PC-9 (cell line): ENCODE data around the gene ZNF467. TPM values are rescaled to one million over a fixed set of nuclear protein-coding genes. Genes with fewer than 3 reads are reported as not detected.

Experiments used
- BruUV-seq: library from RNA; stranded (reverse); fragments of 400-500 nt; replicated peaks from 2 replicates; lab custom pipeline; 2021; lab: Mats Ljungman, UMichigan
- CTCF ChIA-PET: fragments of 300-600 bp; sonication (Branson Sonifier 250); formaldehyde crosslinking; loops from one replicate; lab custom pipeline; 2022; ENCODE audit warnings: antibody characterized with exemption; lab: Charles Lee
- POLR2A ChIA-PET: fragments of 300-600 bp; sonication (Branson Sonifier 250); formaldehyde crosslinking; loops from one replicate; lab custom pipeline; 2022; ENCODE audit warnings: antibody characterized with exemption; ENCODE audit not compliant: unreplicated experiment; lab: Charles Lee
- DNase-seq, 2 experiments: peaks; one replicate each; pipeline versions ENCODE4 v3.0.0 to v3.0.0-alpha.2; 2015 to 2022; ENCODE audit warnings: mixed read lengths in 1 of 2
- H2AFZ ChIP-seq: fragments of 200-600 bp; sonication (generic); 2 replicates; pipeline ENCODE4 v1.8.1; 2017; ENCODE audit warnings: antibody characterized with exemption
- H3F3A ChIP-seq: fragments of 200-600 bp; sonication (generic); 2 replicates; pipeline ENCODE4 v1.8.1; 2017; ENCODE audit warnings: antibody characterized with exemption, mild to moderate bottlenecking, low read depth; ENCODE audit not compliant: insufficient read depth
- H3K27ac ChIP-seq: fragments of 200-600 bp; sonication (generic); 2 replicates; pipeline ENCODE4 v1.6.1; 2016; ENCODE audit warnings: mixed run types
- H3K27me3 ChIP-seq: fragments of 200-600 bp; sonication (generic); 2 replicates; pipeline ENCODE4 v1.6.1; 2016; ENCODE audit warnings: low read depth, mixed run types; ENCODE audit not compliant: insufficient read depth
- H3K36me3 ChIP-seq: fragments of 200-600 bp; sonication (generic); 2 replicates; pipeline ENCODE4 v1.6.1; 2016; ENCODE audit warnings: low read depth, mixed run types
- H3K4me1 ChIP-seq: fragments of 200-600 bp; sonication (generic); replicated peaks from 2 replicates; pipeline ENCODE4 v1.6.1; 2016; ENCODE audit warnings: mixed run types; ENCODE audit not compliant: insufficient read depth
- H3K4me2 ChIP-seq: fragments of 200-600 bp; sonication (generic); 2 replicates; pipeline ENCODE4 v1.6.1; 2017; ENCODE audit warnings: mixed run types
- H3K4me3 ChIP-seq: fragments of 200-600 bp; sonication (generic); 2 replicates; pipeline ENCODE4 v1.6.1; 2016; ENCODE audit warnings: mixed run types
- H3K79me2 ChIP-seq: fragments of 200-600 bp; sonication (generic); 2 replicates; pipeline ENCODE4 v1.6.1; 2017; ENCODE audit warnings: low read depth, mixed run types
- H3K9me2 ChIP-seq: fragments of 200-600 bp; sonication (generic); 2 replicates; pipeline ENCODE4 v1.8.1; 2017; ENCODE audit warnings: mild to moderate bottlenecking; ENCODE audit not compliant: insufficient read depth
- H3K9me3 ChIP-seq: fragments of 200-600 bp; sonication (generic); 2 replicates; pipeline ENCODE4 v1.8.1; 2016; ENCODE audit warnings: low read depth; ENCODE audit not compliant: insufficient read depth
- H4K20me1 ChIP-seq: fragments of 200-600 bp; sonication (generic); 2 replicates; pipeline ENCODE4 v1.8.1; 2017; ENCODE audit not compliant: insufficient read depth
- EZH2 ChIP-seq: fragments of 200-600 bp; sonication (generic); IDR thresholded peaks from 2 replicates; pipeline ENCODE4 v1.8.0; 2017; ENCODE audit warnings: antibody characterized with exemption, low read depth
- intact Hi-C: fragments of 100-400 bp; cut with micrococcal nuclease; formaldehyde crosslinking; loops from one replicate; pipeline ENCODE4 v1.10.0; 2022; ENCODE audit not compliant: unreplicated experiment
- total RNA-seq: library from RNA; stranded (reverse); gene quantifications from 2 replicates; pipeline ENCODE4 v1.2.3, GENCODE V29; 2021
- TF ChIP-seq, protein P1 (sequence below): fragments of 200-600 bp; sonication (generic); conservative IDR thresholded peaks from 2 replicates; pipeline ENCODE4 v1.6.1; 2017; ENCODE audit warnings: mixed run types, antibody characterized with exemption, mild to moderate bottlenecking, moderate library complexity

ZNF467 gene
- total RNA-seq, 1 experiment from 2014 or later: 6.6 TPM

DNA sequence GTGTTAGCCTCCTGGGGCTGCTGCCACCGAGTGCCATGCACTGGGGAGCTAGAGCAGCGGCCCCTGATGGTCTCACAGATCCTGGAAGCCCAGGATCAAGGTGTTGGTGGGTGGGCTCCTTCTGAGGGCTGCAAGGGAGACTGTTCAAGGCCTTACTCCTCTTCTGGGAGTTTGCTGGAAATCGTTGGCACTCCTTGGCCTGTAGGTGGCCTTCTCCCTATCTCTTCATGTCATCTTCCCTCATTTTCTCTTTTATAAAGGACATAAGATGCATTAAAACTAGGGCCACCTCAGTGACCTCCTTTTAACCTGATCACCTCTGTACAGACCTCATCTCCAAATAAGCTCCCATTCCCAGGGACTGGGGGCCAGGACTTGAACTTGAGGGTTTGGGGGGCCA is 37.8 kb upstream of the ZNF467 start:
- intact Hi-C loops: no loop called here
- H3K27ac ChIP-seq: no peak overlapping the region
- no peak for TF ChIP-seq EZH2
- TF ChIP-seq, protein P1, sequence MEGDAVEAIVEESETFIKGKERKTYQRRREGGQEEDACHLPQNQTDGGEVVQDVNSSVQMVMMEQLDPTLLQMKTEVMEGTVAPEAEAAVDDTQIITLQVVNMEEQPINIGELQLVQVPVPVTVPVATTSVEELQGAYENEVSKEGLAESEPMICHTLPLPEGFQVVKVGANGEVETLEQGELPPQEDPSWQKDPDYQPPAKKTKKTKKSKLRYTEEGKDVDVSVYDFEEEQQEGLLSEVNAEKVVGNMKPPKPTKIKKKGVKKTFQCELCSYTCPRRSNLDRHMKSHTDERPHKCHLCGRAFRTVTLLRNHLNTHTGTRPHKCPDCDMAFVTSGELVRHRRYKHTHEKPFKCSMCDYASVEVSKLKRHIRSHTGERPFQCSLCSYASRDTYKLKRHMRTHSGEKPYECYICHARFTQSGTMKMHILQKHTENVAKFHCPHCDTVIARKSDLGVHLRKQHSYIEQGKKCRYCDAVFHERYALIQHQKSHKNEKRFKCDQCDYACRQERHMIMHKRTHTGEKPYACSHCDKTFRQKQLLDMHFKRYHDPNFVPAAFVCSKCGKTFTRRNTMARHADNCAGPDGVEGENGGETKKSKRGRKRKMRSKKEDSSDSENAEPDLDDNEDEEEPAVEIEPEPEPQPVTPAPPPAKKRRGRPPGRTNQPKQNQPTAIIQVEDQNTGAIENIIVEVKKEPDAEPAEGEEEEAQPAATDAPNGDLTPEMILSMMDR: peak; percentile 58; the same call in 1 of the 2 replicates
- CTCF ChIA-PET: no interaction called here
- no peaks in the 10 kb centered on the region for H3K4me1 ChIP-seq
- no TSS peak for BruUV-seq
- no peak for DNase-seq
- POLR2A ChIA-PET: interaction anchor here (0.9 kb wide), 1 partner anchor 32 kb away, joined by 4 read pairs; no protein-coding TSS in a partner anchor
- H3K9me2 ChIP-seq: no peaks in the 10 kb centered on the region
- H2AFZ ChIP-seq: no peak overlapping the region
- H3K4me2 ChIP-seq: no peak overlapping the region
- H3K36me3 ChIP-seq: no peaks in the 10 kb centered on the region
- no peaks in the 10 kb centered on the region for H3K79me2 ChIP-seq
- no peaks in the 10 kb centered on the region for H3K9me3 ChIP-seq
- H4K20me1 ChIP-seq: no peaks in the 10 kb centered on the region
- no peak overlapping the region for H3K4me3 ChIP-seq
- no peaks in the 10 kb centered on the region for H3F3A ChIP-seq
- H3K27me3 ChIP-seq: peaks cover 44% of the 10 kb centered on the region

DNA sequence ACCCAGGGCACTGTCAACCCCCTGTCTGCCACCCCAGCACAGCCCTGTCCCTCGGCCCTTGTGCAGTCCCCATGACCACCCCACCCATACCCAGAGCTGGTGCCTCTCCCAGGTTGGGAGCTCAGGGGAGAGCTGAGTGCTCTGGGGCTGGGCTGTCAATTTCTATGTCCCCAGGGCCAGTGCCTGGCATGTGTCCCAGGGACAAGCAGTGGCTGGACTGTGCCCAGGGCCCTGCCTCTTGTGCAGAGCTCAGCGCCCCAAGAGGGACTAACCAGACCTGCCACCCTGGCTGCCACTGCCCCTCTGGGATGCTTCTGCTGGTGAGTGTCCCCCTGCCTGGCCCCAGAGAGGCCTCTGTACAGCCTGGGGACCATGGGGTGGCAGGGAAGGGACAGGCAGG is 35.8 kb upstream of the ZNF467 start:
- intact Hi-C loops: loop anchor here (5.0 kb wide), 2 partner anchors 63 to 238 kb away; partner anchors contain the start of gene ATP6V0E2

DNA sequence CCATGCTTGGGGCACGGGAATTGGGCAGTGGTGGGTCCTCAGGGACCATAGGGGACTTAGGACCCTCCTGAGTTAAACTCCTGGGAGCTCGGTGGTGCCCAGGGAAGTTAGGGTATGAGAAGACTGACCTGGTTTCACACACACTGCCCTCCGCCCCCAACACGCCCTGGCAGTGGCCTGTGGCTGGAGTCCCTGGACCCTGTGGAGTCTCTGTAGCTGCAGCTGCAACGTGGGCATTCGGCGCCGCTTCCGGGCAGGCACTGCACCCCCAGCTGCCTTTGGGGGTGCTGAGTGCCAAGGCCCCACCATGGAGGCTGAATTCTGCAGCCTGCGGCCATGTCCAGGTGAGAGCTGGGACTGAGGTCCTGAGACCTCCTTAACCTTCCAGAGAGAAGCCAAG is 34.9 kb upstream of the ZNF467 start:
- no TSS peak for BruUV-seq
- intact Hi-C loops: loop anchor here (5.0 kb wide), 2 partner anchors 64 to 239 kb away; partner anchors contain the start of gene ATP6V0E2
- H3K4me2 ChIP-seq: no peak overlapping the region
- no peaks in the 10 kb centered on the region for H3K4me1 ChIP-seq
- H2AFZ ChIP-seq: no peak overlapping the region
- H3K9me3 ChIP-seq: no peaks in the 10 kb centered on the region
- no peaks in the 10 kb centered on the region for H3K79me2 ChIP-seq
- peaks cover 74% of the 10 kb centered on the region for H3K27me3 ChIP-seq
- H3K4me3 ChIP-seq: no peak overlapping the region
- H3K27ac ChIP-seq: no peak overlapping the region
- no peaks in the 10 kb centered on the region for H4K20me1 ChIP-seq
- POLR2A ChIA-PET: no interaction called here
- no peaks in the 10 kb centered on the region for H3K9me2 ChIP-seq
- TF ChIP-seq EZH2: no peak
- TF ChIP-seq, protein P1: no peak
- no peak for DNase-seq
- CTCF ChIA-PET: no interaction called here
- no peaks in the 10 kb centered on the region for H3F3A ChIP-seq
- no peaks in the 10 kb centered on the region for H3K36me3 ChIP-seq

More for the DNA sequence above, 35.8 kb upstream of the ZNF467 start:
- H3K4me3 ChIP-seq: no peak overlapping the region
- H3K4me1 ChIP-seq: no peaks in the 10 kb centered on the region
- BruUV-seq: no TSS peak
- no peaks in the 10 kb centered on the region for H3K9me2 ChIP-seq
- H3K36me3 ChIP-seq: no peaks in the 10 kb centered on the region
- H3K9me3 ChIP-seq: no peaks in the 10 kb centered on the region
- no peak for TF ChIP-seq EZH2
- TF ChIP-seq, protein P1: no peak
- H3K4me2 ChIP-seq: no peak overlapping the region
- H4K20me1 ChIP-seq: no peaks in the 10 kb centered on the region
- no peak for DNase-seq
- H3F3A ChIP-seq: no peaks in the 10 kb centered on the region
- H3K27me3 ChIP-seq: peaks cover 64% of the 10 kb centered on the region
- no peak overlapping the region for H2AFZ ChIP-seq
- no peaks in the 10 kb centered on the region for H3K79me2 ChIP-seq
- ChIA-PET CTCF (interaction anchor here (1.3 kb wide), 1 partner anchor 74 kb away, joined by 3 read pairs; no protein-coding TSS in a partner anchor), POLR2A (no interaction called here)
- H3K27ac ChIP-seq: no peak overlapping the region
